Measurements from ENCODE around the gene KLF2.

Gene KLF2

DNA sequence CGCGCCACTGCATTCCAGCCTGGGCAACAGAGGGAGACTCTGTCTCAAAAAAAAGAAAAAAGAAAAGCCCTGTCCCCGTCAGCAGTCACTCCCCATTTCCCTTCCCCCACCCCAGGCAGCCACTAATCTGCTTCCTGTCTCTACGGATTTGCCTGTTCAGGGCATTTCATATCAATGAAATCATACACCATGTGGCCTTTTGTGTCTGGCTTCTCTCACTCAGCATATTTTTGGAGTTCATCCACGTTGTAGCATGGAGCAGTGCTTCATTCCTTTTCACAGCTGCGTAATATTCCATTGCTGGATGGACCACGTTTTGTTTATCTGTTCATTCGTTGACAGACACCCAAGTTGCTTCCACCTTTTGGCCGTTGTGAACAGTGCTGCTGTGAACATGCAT lies 36.1 kb upstream of the KLF2 start:
- H3K4me3 ChIP-seq (ENCODE audit: low read depth, low read length), result no peak overlapping the region
- no peak for DNase-seq (ENCODE audit: low read depth)
- TF ChIP-seq, protein P1, sequence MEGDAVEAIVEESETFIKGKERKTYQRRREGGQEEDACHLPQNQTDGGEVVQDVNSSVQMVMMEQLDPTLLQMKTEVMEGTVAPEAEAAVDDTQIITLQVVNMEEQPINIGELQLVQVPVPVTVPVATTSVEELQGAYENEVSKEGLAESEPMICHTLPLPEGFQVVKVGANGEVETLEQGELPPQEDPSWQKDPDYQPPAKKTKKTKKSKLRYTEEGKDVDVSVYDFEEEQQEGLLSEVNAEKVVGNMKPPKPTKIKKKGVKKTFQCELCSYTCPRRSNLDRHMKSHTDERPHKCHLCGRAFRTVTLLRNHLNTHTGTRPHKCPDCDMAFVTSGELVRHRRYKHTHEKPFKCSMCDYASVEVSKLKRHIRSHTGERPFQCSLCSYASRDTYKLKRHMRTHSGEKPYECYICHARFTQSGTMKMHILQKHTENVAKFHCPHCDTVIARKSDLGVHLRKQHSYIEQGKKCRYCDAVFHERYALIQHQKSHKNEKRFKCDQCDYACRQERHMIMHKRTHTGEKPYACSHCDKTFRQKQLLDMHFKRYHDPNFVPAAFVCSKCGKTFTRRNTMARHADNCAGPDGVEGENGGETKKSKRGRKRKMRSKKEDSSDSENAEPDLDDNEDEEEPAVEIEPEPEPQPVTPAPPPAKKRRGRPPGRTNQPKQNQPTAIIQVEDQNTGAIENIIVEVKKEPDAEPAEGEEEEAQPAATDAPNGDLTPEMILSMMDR (IDR thresholded peaks at IDR 0.05; ENCODE audit: low read depth, low read length, missing control alignments), result no peak

DNA sequence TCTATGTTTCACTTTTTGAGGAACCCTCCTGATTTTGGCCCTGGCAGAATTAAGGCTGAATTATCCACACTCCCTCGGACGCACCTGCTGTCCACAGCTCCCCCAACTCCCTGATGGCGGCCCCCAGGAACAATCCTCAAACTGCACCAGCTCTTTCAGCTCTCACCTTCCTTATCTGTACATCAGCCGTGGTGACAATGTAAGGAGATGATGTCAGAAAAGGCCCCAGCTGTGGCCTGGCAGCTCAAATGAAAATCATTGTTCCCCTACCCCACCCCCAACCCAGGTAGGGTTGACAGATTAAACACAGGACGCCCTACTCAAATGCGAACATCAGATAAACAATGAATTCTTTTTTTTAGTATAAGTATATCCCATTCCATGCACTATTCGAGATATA lies 35.0 kb upstream of the KLF2 start:
- DNase-seq (ENCODE audit: low read depth), result no peak
- H3K4me3 ChIP-seq (ENCODE audit: low read depth, low read length), result no peak overlapping the region
- TF ChIP-seq, protein P1 (IDR thresholded peaks at IDR 0.05; ENCODE audit: low read depth, low read length, missing control alignments), result no peak

DNA sequence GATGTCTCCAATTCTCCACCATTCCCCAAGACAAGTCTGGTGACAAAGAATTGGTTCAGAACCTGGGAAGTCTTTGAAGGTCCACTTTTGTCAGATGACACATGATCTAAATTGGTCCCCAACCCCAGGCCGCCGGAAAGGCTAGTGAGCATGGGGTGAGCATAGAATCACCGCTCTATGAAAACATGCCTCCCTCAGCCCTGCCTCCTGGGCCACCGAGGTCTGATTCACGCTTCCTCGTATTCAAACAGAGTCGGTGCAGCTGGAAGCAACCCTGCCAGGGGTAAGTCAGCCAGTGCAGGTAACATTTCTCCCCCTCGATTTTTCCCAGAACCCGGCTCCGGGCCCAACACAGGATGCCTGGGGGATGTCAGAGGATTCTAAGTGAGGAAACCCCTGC lies 33.9 kb upstream of the KLF2 start:
- H3K4me3 ChIP-seq (ENCODE audit: low read depth, low read length), result no peak overlapping the region
- TF ChIP-seq, protein P1 (IDR thresholded peaks at IDR 0.05; ENCODE audit: low read depth, low read length, missing control alignments), result no peak
- no peak for DNase-seq (ENCODE audit: low read depth)

DNA sequence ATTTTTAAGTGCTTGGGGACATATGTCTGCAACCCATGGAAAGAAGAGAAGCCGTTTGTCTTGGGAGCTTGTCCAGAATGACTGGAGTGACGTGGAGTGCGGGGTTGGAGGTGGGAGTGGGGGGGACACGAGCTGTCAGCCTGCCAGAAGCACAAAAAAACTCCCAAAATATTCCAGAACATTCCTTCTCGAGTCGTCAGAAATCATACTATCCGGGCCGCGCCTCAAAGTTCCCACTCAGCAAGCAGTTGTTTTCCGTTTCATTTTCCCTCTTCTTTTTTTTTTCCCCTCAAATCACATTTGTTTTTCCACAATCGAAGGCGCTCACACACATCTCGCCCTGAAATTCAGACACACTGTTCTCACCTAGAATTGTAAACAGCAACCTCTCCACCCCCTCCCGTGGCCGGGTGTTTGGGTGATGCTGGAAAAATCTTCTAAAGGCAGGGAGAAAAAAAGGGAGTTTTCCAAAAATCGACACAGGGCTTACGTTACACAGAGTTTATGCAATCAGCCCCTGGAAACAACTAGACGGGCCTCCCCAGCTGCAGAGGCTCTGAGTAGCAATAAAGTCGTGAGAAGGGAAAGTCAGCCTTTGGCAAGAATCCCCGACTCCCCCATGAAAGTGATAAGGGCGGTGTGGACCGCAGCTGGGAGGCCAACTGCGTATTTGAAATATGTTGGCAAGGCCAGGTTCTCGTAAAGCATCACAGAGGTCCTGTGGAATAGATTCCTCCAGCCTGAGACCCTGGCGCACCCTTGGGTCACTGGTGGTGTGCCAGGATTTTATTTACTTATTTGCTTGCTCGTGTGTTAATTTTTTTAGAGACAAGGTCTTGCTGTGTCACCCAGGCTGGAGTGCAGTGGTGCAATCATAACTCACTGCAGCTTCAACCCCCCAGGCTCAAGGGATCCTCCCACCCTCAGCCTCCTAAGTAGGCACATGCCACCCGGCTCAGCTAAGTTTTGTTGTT lies 31.2 kb upstream of the KLF2 start:
- TF ChIP-seq, protein P1 (IDR thresholded peaks at IDR 0.05; ENCODE audit: low read depth, low read length, missing control alignments), result no peak
- H3K4me3 ChIP-seq (ENCODE audit: low read depth, low read length), result no peak overlapping the region
- no peak for DNase-seq (ENCODE audit: low read depth)

DNA sequence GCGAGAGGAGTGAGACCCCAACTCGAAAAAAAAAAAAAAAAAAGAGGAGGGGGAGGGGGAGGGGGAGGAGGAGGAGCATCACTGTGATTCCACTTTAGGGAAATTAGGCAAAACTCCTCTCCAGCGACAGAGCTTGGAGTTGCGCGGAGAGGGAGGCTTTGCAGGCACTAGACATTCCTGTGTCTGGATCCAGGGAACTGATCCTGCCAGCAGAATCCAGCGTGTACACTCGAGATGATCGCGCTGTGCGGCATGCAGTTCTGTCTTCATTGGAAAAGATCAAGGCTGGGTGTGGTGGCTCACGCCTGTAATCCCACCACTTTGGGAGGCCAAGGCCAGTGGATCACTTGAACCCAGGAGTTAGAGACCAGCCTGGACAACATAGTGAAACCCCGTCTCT lies 29.6 kb upstream of the KLF2 start:
- DNase-seq (ENCODE audit: low read depth), result no peak
- TF ChIP-seq, protein P1 (IDR thresholded peaks at IDR 0.05; ENCODE audit: low read depth, low read length, missing control alignments), result no peak
- no peak overlapping the region for H3K4me3 ChIP-seq (ENCODE audit: low read depth, low read length)

DNA sequence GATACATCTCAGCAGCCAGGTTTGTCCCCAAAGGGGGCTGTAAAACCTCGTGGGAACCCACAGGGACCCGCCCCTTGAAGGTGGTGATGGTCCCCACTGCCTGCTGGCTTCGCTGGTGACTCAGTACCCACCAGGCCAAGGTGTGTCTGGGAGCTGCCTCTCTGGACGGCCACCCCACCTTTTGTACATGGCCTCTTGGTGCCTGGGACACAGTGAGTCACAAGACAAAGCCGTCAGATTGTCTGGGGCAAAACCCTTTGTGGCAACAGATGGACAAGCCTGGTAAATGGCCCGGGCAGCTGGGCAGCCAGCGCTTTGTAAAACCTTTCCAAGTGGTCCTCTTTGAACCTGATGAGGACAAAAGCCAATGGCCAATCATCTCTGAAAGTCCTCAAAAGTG lies 27.9 kb upstream of the KLF2 start:
- DNase-seq (ENCODE audit: low read depth), result no peak
- H3K4me3 ChIP-seq (ENCODE audit: low read depth, low read length), result no peak overlapping the region
- TF ChIP-seq, protein P1 (IDR thresholded peaks at IDR 0.05; ENCODE audit: low read depth, low read length, missing control alignments), result no peak
